MM.1S (cell line): ENCODE data around the gene SPIN3.

Source experiments
- DNase-seq: peaks from one replicate; pipeline ENCODE4 v3.0.0-alpha.2; 2015
- H2AFZ ChIP-seq: fragments of 300-600 bp; sonication (generic); 2 replicates; pipeline ENCODE4 v1.6.0; 2016; ENCODE audit warnings: antibody characterized with exemption, low read length
- H3F3A ChIP-seq: fragments of 300-600 bp; sonication (generic); 2 replicates; pipeline ENCODE4 v1.6.1; 2016; ENCODE audit warnings: mild to moderate bottlenecking, antibody characterized with exemption, low read length, moderate library complexity, mixed read lengths; ENCODE audit not compliant: insufficient read depth
- H3K27ac ChIP-seq: fragments of 300-600 bp; sonication (generic); 2 replicates; pipeline ENCODE4 v1.5.1; 2016; ENCODE audit warnings: mild to moderate bottlenecking, low read length
- H3K27me3 ChIP-seq: fragments of 300-600 bp; sonication (generic); replicated peaks from 2 replicates; pipeline ENCODE4 v1.6.0; 2016; ENCODE audit warnings: low read length; ENCODE audit not compliant: insufficient read depth
- H3K36me3 ChIP-seq: fragments of 300-600 bp; sonication (generic); replicated peaks from 2 replicates; pipeline ENCODE4 v1.6.1; 2016; ENCODE audit warnings: mild to moderate bottlenecking, low read length, mixed read lengths; ENCODE audit not compliant: insufficient read depth
- H3K4me1 ChIP-seq: fragments of 300-600 bp; sonication (generic); 2 replicates; pipeline ENCODE4 v1.6.1; 2016; ENCODE audit warnings: low read length, mixed read lengths
- H3K4me2 ChIP-seq: fragments of 300-600 bp; sonication (generic); 2 replicates; pipeline ENCODE4 v1.6.0; 2016; ENCODE audit warnings: low read depth, low read length
- H3K4me3 ChIP-seq: fragments of 300-600 bp; sonication (generic); 2 replicates; pipeline ENCODE4 v1.5.1; 2016; ENCODE audit warnings: low read length, mixed read lengths
- H3K79me2 ChIP-seq: fragments of 300-600 bp; sonication (generic); 2 replicates; pipeline ENCODE4 v1.6.1; 2016; ENCODE audit warnings: mixed run types, low read length, mixed read lengths
- H3K9ac ChIP-seq: fragments of 300-600 bp; sonication (generic); 2 replicates; pipeline ENCODE4 v1.6.1; 2016; ENCODE audit warnings: low read length, mixed read lengths
- H3K9me2 ChIP-seq: fragments of 300-600 bp; sonication (generic); replicated peaks from 2 replicates; pipeline ENCODE4 v1.6.1; 2016; ENCODE audit warnings: mild to moderate bottlenecking, low read length, mixed read lengths; ENCODE audit not compliant: insufficient read depth
- H3K9me3 ChIP-seq: fragments of 300-600 bp; sonication (generic); replicated peaks from 2 replicates; pipeline ENCODE4 v1.6.1; 2016; ENCODE audit warnings: mild to moderate bottlenecking, low read length, mixed read lengths; ENCODE audit not compliant: insufficient read depth
- H4K20me1 ChIP-seq: fragments of 300-600 bp; sonication (generic); 2 replicates; pipeline ENCODE4 v1.6.1; 2016; ENCODE audit warnings: mild to moderate bottlenecking, low read length, moderate library complexity, mixed read lengths; ENCODE audit not compliant: insufficient read depth
- EZH2 ChIP-seq: fragments of 300-600 bp; sonication (generic); optimal IDR thresholded peaks from 2 replicates; pipeline ENCODE3; 2017; ENCODE audit warnings: low read depth, mild to moderate bottlenecking, antibody characterized with exemption, low read length, mixed read lengths
- EZH2phosphoT487 ChIP-seq: fragments of 300-600 bp; sonication (generic); IDR thresholded peaks from 2 replicates; pipeline ENCODE4 v1.6.1; 2018; ENCODE audit warnings: antibody characterized with exemption, low read length
- TF ChIP-seq, protein P1 (sequence below): fragments of 300-600 bp; sonication (generic); IDR thresholded peaks from 2 replicates; pipeline ENCODE4 v1.5.1; 2016; ENCODE audit warnings: antibody characterized with exemption, low read length, mixed read lengths

The SPIN3 gene

DNA sequence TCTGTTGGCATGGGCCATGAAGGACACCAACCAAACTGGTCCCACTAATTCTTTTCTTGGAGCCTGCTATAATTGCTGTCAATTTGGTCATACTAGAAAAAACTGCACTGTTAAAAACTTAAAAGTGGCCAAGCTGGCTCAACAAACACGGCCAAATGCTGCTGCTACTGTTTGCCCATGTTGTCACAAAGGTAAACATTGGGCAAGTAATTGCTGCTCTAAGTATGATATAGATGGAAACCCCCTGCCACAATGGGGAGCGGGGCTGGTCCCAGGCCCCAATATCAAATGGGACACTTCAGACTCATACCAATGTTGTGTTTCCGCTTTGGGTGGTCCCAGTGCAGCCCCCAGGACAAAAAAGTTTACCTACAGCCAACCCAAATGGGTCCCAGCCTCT is 52.1 kb downstream of the SPIN3 start:
- H3K9ac ChIP-seq: no peak overlapping the region
- no peaks in the 10 kb centered on the region for H3K4me1 ChIP-seq
- H3K27me3 ChIP-seq: no peaks in the 10 kb centered on the region
- H4K20me1 ChIP-seq: no peaks in the 10 kb centered on the region
- no peak for TF ChIP-seq EZH2phosphoT487
- no peak for TF ChIP-seq EZH2
- TF ChIP-seq, protein P1, sequence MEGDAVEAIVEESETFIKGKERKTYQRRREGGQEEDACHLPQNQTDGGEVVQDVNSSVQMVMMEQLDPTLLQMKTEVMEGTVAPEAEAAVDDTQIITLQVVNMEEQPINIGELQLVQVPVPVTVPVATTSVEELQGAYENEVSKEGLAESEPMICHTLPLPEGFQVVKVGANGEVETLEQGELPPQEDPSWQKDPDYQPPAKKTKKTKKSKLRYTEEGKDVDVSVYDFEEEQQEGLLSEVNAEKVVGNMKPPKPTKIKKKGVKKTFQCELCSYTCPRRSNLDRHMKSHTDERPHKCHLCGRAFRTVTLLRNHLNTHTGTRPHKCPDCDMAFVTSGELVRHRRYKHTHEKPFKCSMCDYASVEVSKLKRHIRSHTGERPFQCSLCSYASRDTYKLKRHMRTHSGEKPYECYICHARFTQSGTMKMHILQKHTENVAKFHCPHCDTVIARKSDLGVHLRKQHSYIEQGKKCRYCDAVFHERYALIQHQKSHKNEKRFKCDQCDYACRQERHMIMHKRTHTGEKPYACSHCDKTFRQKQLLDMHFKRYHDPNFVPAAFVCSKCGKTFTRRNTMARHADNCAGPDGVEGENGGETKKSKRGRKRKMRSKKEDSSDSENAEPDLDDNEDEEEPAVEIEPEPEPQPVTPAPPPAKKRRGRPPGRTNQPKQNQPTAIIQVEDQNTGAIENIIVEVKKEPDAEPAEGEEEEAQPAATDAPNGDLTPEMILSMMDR: no peak
- H3K4me3 ChIP-seq: no peak overlapping the region
- no peak overlapping the region for H3K27ac ChIP-seq
- DNase-seq: no peak
- H3F3A ChIP-seq: no peaks in the 10 kb centered on the region
- no peak overlapping the region for H2AFZ ChIP-seq
- no peaks in the 10 kb centered on the region for H3K9me3 ChIP-seq
- no peaks in the 10 kb centered on the region for H3K79me2 ChIP-seq
- no peak overlapping the region for H3K4me2 ChIP-seq
- H3K36me3 ChIP-seq: no peaks in the 10 kb centered on the region
- no peaks in the 10 kb centered on the region for H3K9me2 ChIP-seq
